Measurements from ENCODE around the gene FEZF2. TPM values are rescaled to one million over a fixed set of nuclear protein-coding genes. Genes with fewer than 3 reads are reported as not detected.

FEZF2 gene
- total RNA-seq, 1 donor from 2014 or later, result not detected

DNA sequence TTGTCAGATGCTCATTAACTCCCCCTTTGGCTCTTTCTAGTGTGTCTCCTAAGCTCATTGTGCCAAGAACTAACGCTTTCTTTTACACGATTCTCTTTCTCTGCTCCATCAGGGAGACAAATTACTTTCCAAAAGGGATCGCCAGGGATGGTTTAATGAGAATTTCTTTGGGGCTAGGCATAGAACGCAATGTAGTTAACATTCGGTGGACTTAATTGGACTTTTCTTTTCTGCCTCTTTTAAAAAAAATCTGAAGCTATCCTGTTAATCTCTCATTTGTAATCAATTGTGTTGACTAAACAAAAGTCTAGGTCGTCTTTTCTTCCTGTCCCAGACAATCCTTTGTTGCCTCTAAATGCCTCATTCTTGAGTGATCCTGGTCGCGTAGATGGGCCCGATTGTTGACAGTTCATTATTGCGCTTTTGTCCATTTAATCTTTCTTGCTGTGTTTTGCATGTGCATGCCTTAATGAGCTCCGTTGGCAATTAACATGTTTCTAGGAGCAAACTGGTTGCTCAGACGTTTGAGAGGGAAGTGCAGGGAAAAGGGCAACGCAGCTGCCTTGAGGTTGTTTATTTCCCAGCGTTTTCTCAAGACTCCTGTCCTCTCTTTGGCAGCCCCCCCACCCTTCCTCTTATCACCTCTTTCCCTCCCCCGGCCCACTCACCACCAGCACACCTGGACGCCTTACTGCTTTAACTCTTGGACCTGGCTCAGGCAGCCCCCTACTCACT lies 7.8 kb downstream of the FEZF2 start:
- no peak for DNase-seq
- no peaks in the 10 kb centered on the region for H3K36me3 ChIP-seq
- H3K9me3 ChIP-seq (replicated peaks), result no peaks in the 10 kb centered on the region
- TF ChIP-seq, protein P1, sequence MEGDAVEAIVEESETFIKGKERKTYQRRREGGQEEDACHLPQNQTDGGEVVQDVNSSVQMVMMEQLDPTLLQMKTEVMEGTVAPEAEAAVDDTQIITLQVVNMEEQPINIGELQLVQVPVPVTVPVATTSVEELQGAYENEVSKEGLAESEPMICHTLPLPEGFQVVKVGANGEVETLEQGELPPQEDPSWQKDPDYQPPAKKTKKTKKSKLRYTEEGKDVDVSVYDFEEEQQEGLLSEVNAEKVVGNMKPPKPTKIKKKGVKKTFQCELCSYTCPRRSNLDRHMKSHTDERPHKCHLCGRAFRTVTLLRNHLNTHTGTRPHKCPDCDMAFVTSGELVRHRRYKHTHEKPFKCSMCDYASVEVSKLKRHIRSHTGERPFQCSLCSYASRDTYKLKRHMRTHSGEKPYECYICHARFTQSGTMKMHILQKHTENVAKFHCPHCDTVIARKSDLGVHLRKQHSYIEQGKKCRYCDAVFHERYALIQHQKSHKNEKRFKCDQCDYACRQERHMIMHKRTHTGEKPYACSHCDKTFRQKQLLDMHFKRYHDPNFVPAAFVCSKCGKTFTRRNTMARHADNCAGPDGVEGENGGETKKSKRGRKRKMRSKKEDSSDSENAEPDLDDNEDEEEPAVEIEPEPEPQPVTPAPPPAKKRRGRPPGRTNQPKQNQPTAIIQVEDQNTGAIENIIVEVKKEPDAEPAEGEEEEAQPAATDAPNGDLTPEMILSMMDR (IDR thresholded peaks at IDR 0.05; ENCODE audit: borderline replicate concordance), result no peak
- no peak overlapping the region for H3K27ac ChIP-seq (replicated peaks)
- H3K4me1 ChIP-seq, result peaks cover 30% of the 10 kb centered on the region
- H3K4me3 ChIP-seq, result no peak overlapping the region
- intact Hi-C loops (cut with micrococcal nuclease), result no loop called here
- H3K27me3 ChIP-seq (ENCODE audit: low read depth), result peaks cover 99% of the 10 kb centered on the region

DNA sequence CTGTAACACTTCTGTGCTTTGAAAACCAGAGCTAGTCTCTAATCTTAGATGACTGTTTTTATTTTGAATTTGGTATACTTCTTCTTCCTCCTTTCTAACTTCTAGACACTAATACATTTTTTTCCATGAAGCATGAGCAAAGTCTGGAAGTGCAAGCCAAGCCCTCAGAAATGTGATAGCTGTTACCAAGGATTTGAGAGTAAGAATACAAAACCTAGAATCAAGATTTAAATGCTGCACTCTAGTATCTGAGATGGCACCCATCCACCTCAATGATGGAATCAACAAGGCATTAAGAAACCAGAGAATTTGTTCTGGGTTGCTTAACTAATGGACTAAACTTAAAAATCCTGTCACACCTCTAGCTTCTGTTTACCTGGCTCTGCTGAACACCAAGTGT lies 9.2 kb downstream of the FEZF2 start:
- TF ChIP-seq, protein P1 (IDR thresholded peaks at IDR 0.05; ENCODE audit: borderline replicate concordance), result no peak
- peaks cover 16% of the 10 kb centered on the region for H3K4me1 ChIP-seq
- H3K9me3 ChIP-seq (replicated peaks), result no peaks in the 10 kb centered on the region
- DNase-seq, result no peak
- H3K4me3 ChIP-seq, result no peak overlapping the region
- intact Hi-C loops (cut with micrococcal nuclease), result no loop called here
- no peak overlapping the region for H3K27ac ChIP-seq (replicated peaks)
- H3K36me3 ChIP-seq, result no peaks in the 10 kb centered on the region
- H3K27me3 ChIP-seq (ENCODE audit: low read depth), result peaks cover 97% of the 10 kb centered on the region

DNA sequence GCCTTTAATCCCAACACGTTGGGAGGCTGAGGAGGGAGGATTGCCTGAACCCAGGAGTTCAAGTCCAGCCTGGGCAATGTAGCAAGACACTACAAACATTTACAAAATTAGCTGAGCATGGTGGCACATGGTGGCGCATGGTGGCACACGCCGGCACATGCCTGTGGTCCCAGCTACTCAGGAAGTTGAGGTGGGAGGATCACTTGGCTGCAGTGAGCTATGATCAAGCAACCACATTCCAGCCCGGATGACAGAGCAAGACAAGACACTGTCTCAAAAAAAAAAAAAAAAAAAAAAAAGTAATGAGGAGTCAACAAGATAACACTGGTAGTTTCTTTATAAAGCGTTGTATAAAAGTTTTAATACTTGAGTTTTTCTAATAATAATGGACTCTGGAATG lies 10.1 kb downstream of the FEZF2 start:
- H3K27me3 ChIP-seq (ENCODE audit: low read depth), result peaks cover 96% of the 10 kb centered on the region

DNA sequence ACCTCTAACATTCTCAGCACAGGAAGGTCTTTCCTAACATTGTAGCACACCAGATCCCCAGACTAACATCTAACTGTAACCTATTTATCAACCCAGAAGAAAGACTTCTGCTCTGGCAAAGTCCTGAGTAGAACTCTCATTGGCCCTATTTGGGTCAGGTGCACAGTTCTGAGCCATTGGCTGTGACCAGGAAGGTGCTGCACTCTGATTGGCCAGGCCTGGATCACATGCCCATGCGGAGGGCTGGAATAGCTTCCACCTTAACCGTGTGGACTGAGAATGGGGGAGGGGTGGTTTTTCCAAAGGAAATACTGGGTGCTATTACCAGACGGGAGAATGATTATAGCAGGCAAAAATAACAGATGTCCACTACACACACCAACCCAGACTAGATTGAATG lies 11.5 kb downstream of the FEZF2 start:
- Histone ChIP-seq H3K27me3 (ENCODE audit: low read depth) (peaks cover 95% of the 10 kb centered on the region), H3K9me3 (replicated peaks) (no peaks in the 10 kb centered on the region), H3K36me3 (no peaks in the 10 kb centered on the region), H3K4me1 (no peaks in the 10 kb centered on the region), H3K4me3 (no peak overlapping the region), H3K27ac (replicated peaks) (no peak overlapping the region)
- DNase-seq, result no peak
- TF ChIP-seq, protein P1 (IDR thresholded peaks at IDR 0.05; ENCODE audit: borderline replicate concordance), result no peak
- intact Hi-C loops (cut with micrococcal nuclease), result no loop called here

More for the DNA sequence above, 10.1 kb downstream of the FEZF2 start:
- Histone ChIP-seq H3K36me3 (no peaks in the 10 kb centered on the region), H3K4me1 (peaks cover 7% of the 10 kb centered on the region), H3K27ac (replicated peaks) (no peak overlapping the region), H3K9me3 (replicated peaks) (no peaks in the 10 kb centered on the region), H3K4me3 (no peak overlapping the region)
- TF ChIP-seq, protein P1 (IDR thresholded peaks at IDR 0.05; ENCODE audit: borderline replicate concordance), result no peak
- DNase-seq, result no peak
- intact Hi-C loops (cut with micrococcal nuclease), result no loop called here

DNA sequence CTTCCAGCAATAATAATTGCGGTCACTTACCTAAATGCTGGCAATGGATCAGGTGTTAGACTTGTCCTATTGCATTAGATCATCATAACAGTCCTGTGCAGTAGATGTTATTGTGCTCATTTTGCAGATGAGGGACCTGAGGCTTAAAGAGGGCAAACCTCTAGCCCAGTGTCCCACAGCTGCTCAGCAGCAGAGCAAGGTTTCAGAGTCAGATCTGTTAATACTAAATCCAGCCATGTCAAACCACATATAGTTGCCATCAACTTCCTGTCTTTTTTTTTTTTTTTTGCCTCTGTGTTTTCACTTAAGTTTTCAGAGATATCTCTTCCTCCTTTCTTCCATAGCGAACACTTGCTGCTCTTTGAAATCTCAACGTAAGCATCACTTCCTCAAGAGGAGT lies 12.1 kb downstream of the FEZF2 start:
- Histone ChIP-seq H3K36me3 (no peaks in the 10 kb centered on the region), H3K9me3 (replicated peaks) (no peaks in the 10 kb centered on the region), H3K4me3 (no peak overlapping the region), H3K4me1 (no peaks in the 10 kb centered on the region), H3K27me3 (ENCODE audit: low read depth) (peaks cover 95% of the 10 kb centered on the region), H3K27ac (replicated peaks) (no peak overlapping the region)
- DNase-seq, result no peak
- TF ChIP-seq, protein P1 (IDR thresholded peaks at IDR 0.05; ENCODE audit: borderline replicate concordance), result no peak
- intact Hi-C loops (cut with micrococcal nuclease), result no loop called here
